8988T (cell line): ENCODE measurements around the gene CCDC102A.

Source experiments
- DNase-seq: peaks from one replicate; pipeline ENCODE4 v3.0.0; 2011

Gene CCDC102A

GRCh38 chr16:57498031-57498430 is 38.3 kb downstream of the CCDC102A start:
- DNase-seq, result no peak

- no peak for DNase-seq
Measured at GRCh38 chr16:57497121-57497520, 39.2 kb downstream of the CCDC102A start.

- no peak for DNase-seq
Measured at GRCh38 chr16:57493767-57494166, 42.6 kb downstream of the CCDC102A start.

- DNase-seq, result no peak
Measured at GRCh38 chr16:57489229-57489628, 47.1 kb downstream of the CCDC102A start.

- DNase-seq, result peak; percentile 52
Measured at GRCh38 chr16:57486858-57487834, 49.2 kb downstream of the CCDC102A start.

- DNase-seq, result peak; percentile 100
Measured at GRCh38 chr16:57485916-57486857, 50.2 kb downstream of the CCDC102A start, which contains the start of gene DOK4. Gene DOK4, minus strand, starts transcription at chr16:57486493. Its CDS starts 6,986 bp downstream, at chr16:57479507.

- peak; percentile 26 for DNase-seq
Measured at GRCh38 chr16:57485091-57485915, 51.1 kb downstream of the CCDC102A start.

GRCh38 chr16:57484515-57485005 is 51.8 kb downstream of the CCDC102A start:
- DNase-seq, result no peak

GRCh38 chr16:57483725-57484514 is 52.5 kb downstream of the CCDC102A start:
- DNase-seq, result no peak

- DNase-seq, result peak; percentile 27
Measured at GRCh38 chr16:57482845-57483545, 53.4 kb downstream of the CCDC102A start.

- DNase-seq, result no peak
Measured at GRCh38 chr16:57481421-57481820, 55.0 kb downstream of the CCDC102A start.

- DNase-seq, result no peak
Measured at GRCh38 chr16:57480754-57481230, 55.6 kb downstream of the CCDC102A start.

- peak; percentile 54 for DNase-seq
Measured at GRCh38 chr16:57479976-57480753, 56.2 kb downstream of the CCDC102A start.

GRCh38 chr16:57479205-57479975 is 57.0 kb downstream of the CCDC102A start:
- DNase-seq, result peak; percentile 75

- no peak for DNase-seq
Measured at GRCh38 chr16:57478396-57479204, 57.8 kb downstream of the CCDC102A start.

- DNase-seq, result no peak
Measured at GRCh38 chr16:57477531-57478202, 58.7 kb downstream of the CCDC102A start.
